Endothelial cell of umbilical vein (primary cell): Measurements from ENCODE around the gene NTMT1. TPM values are rescaled to one million over a fixed set of nuclear protein-coding genes. Genes with fewer than 3 reads are reported as not detected.

Source experiments
- BruUV-seq: library from RNA; stranded (reverse); fragments of 400-500 nt; replicated peaks from 2 replicates; lab custom pipeline; 2021; lab: Mats Ljungman, UMichigan
- CTCF ChIA-PET: fragments of 300-600, 350-600 bp; sonication (Branson Sonifier 250); formaldehyde crosslinking; loops from one replicate; lab custom pipeline; 2021; ENCODE audit warnings: antibody characterized with exemption, inconsistent platforms; lab: Charles Lee
- POLR2A ChIA-PET: fragments of 300-600, 350-600 bp; sonication (Branson Sonifier 250); formaldehyde crosslinking; loops from one replicate; lab custom pipeline; 2021; ENCODE audit warnings: antibody characterized with exemption, inconsistent platforms; lab: Charles Lee
- DNase-seq: peaks from one replicate; pipeline ENCODE4 v3.0.0-alpha.2; 2011; ENCODE audit warnings: low read depth, low spot score
- FAIRE-seq: peaks from 2 replicates; lab custom pipeline; 2011; peaks lifted over from hg19 to GRCh38; lab: Jason Lieb, UNC
- H2AFZ ChIP-seq: 2 replicates; pipeline ENCODE4 v1.6.0; 2012; ENCODE audit warnings: low read depth, low read length, control low read depth, inconsistent platforms
- H3K27ac ChIP-seq: 2 replicates; pipeline ENCODE4 v1.5.1; 2011; ENCODE audit warnings: low read depth, mild to moderate bottlenecking, control low read depth, low read length, moderate library complexity; ENCODE audit not compliant: insufficient read depth
- H3K27me3 ChIP-seq, 2 experiments: 2 replicates each; pipeline versions ENCODE4 v1.6.0 to v1.6.1; 2011; ENCODE audit warnings: low read length in 2 of 2, mixed read lengths in 1 of 2; ENCODE audit not compliant: control insufficient read depth in 2 of 2, insufficient read depth in 2 of 2
- H3K36me3 ChIP-seq, 2 experiments: 2 replicates in 1 of 2; 3 replicates in 1 of 2; pipeline ENCODE4 v1.5.1; 2011; ENCODE audit warnings: low read length in 2 of 2, mild to moderate bottlenecking in 1 of 2, moderate library complexity in 1 of 2; ENCODE audit not compliant: control insufficient read depth in 2 of 2, insufficient read depth in 2 of 2; ENCODE audit errors: extremely low read depth in 1 of 2
- H3K4me1 ChIP-seq: 3 replicates; pipeline ENCODE4 v1.5.1; 2011; ENCODE audit warnings: mild to moderate bottlenecking, low read length; ENCODE audit not compliant: control insufficient read depth, insufficient read depth; ENCODE audit errors: extremely low read depth
- H3K4me2 ChIP-seq: 2 replicates; pipeline ENCODE4 v1.6.1; 2011; ENCODE audit warnings: low read length, control low read depth, mixed read lengths; ENCODE audit not compliant: insufficient read depth
- H3K4me3 ChIP-seq, 3 experiments: fragments of 200-600 bp in 1 of 3; sonication (generic), shearing (Covaris generic) in 1 of 3; replicated peaks in 1 of 3; 2 replicates each; pipeline ENCODE4 v1.5.1; 2011 to 2016; ENCODE audit warnings: control low read depth in 3 of 3, low read length in 3 of 3, mild to moderate bottlenecking in 2 of 3, inconsistent platforms in 1 of 3, low read depth in 1 of 3, moderate library complexity in 1 of 3; ENCODE audit not compliant: insufficient read depth in 1 of 3
- H3K79me2 ChIP-seq: 2 replicates; pipeline ENCODE4 v1.6.0; 2012; ENCODE audit warnings: low read length, inconsistent platforms; ENCODE audit not compliant: control insufficient read depth, insufficient read depth
- H3K9ac ChIP-seq: replicated peaks from 2 replicates; pipeline ENCODE3; 2011; ENCODE audit warnings: low read length, control low read depth; ENCODE audit not compliant: insufficient read depth; ENCODE audit errors: extremely low read depth
- H3K9me1 ChIP-seq: replicated peaks from 3 replicates; pipeline ENCODE4 v1.6.0; 2011; ENCODE audit warnings: mild to moderate bottlenecking, low read length; ENCODE audit not compliant: control insufficient read depth, insufficient read depth; ENCODE audit errors: extremely low read depth
- H3K9me3 ChIP-seq: replicated peaks from 2 replicates; pipeline ENCODE4 v1.5.1; 2012; ENCODE audit warnings: low read length, inconsistent platforms; ENCODE audit not compliant: control insufficient read depth, insufficient read depth
- H4K20me1 ChIP-seq: replicated peaks from 2 replicates; pipeline ENCODE3; 2011; ENCODE audit warnings: mild to moderate bottlenecking, low read length; ENCODE audit not compliant: control insufficient read depth, insufficient read depth; ENCODE audit errors: extremely low read depth
- CTCF ChIP-seq, 2 donors: IDR thresholded peaks; 1 replicate in 1 of 2; 2 replicates in 1 of 2; pipeline ENCODE4 v1.5.1; 2011; ENCODE audit warnings: low read length in 2 of 2, mild to moderate bottlenecking in 2 of 2, moderate library complexity in 2 of 2, control low read depth in 1 of 2, inconsistent platforms in 1 of 2, low read depth in 1 of 2; ENCODE audit not compliant: insufficient read depth in 1 of 2; ENCODE audit errors: extremely low read depth in 1 of 2
- EZH2 ChIP-seq: IDR thresholded peaks from 2 replicates; pipeline ENCODE4 v1.6.1; 2012; ENCODE audit warnings: borderline replicate concordance, low read depth, mild to moderate bottlenecking, moderate library complexity, low read length, inconsistent platforms; ENCODE audit not compliant: severe bottlenecking
- FOS ChIP-seq: IDR thresholded peaks from 2 replicates; pipeline ENCODE4 v1.6.1; 2011; ENCODE audit warnings: mild to moderate bottlenecking, low read length, moderate library complexity, borderline replicate concordance; ENCODE audit not compliant: insufficient read depth
- GATA2 ChIP-seq: IDR thresholded peaks from 2 replicates; pipeline ENCODE4 v1.7.0; 2011; ENCODE audit warnings: low read depth, mild to moderate bottlenecking, moderate library complexity, mixed read lengths, low read length; ENCODE audit not compliant: insufficient read length, insufficient read depth
- JUN ChIP-seq: IDR thresholded peaks from 2 replicates; pipeline ENCODE4 v1.6.1; 2011; ENCODE audit warnings: borderline replicate concordance, low read depth; ENCODE audit not compliant: insufficient read length, insufficient read depth
- MAX ChIP-seq: IDR thresholded peaks from 2 replicates; pipeline ENCODE4 v1.6.1; 2011; ENCODE audit not compliant: insufficient read depth, insufficient read length
- MYC ChIP-seq: IDR thresholded peaks from one replicate; pipeline ENCODE4 v1.6.1; 2011; ENCODE audit warnings: mild to moderate bottlenecking, low read depth, low read length
- POLR2A ChIP-seq: IDR thresholded peaks from 2 replicates; pipeline ENCODE4 v1.6.1; 2012; ENCODE audit warnings: low read depth, mild to moderate bottlenecking, control low read depth, low read length
- POLR2AphosphoS5 ChIP-seq: IDR thresholded peaks from 2 replicates; pipeline ENCODE4 v1.6.1; 2012; ENCODE audit warnings: low read depth, mild to moderate bottlenecking, control low read depth, low read length, moderate library complexity; ENCODE audit not compliant: insufficient read depth
- dilution Hi-C: fragments of 300-500 bp; cut with MboI; formaldehyde crosslinking; loops from one replicate; pipeline ENCODE4 v1.15.0; 2019; ENCODE audit warnings: low sequenced_read_pairs; ENCODE audit not compliant: extremely low pct_ligation_motif_present
- intact Hi-C: fragments of 100-400 bp; cut with micrococcal nuclease; formaldehyde crosslinking; loops from one replicate; pipeline ENCODE4 v1.10.0; 2022
- polyA plus RNA-seq, 4 experiments: library from polyadenylated mRNA; depleted of rRNA in 3 of 4; stranded (reverse) in 3 of 4; unstranded in 1 of 4; fragments of >200 nt; gene quantifications; 2 replicates each; pipeline versions ENCODE4 v1.2.1 to v1.2.3, GENCODE V29; 2011 to 2012; ENCODE audit warnings: missing spikeins in 1 of 4
- total RNA-seq: library from RNA; stranded (reverse); gene quantifications from 2 replicates; pipeline ENCODE4 v1.2.3, GENCODE V29; 2021

Gene NTMT1
- total and polyA plus RNA-seq, 2 donors (not counting 3 experiments of a cell fraction or from before 2014, with no cell fraction given) = 47.6 to 58.3 TPM

- H3K9me1 ChIP-seq = no peaks in the 10 kb centered on the region
- no peaks in the 10 kb centered on the region for H3K36me3 ChIP-seq
- dilution Hi-C loops = no loop called here
- no peak overlapping the region for H2AFZ ChIP-seq
- FAIRE-seq (no peak), DNase-seq (no peak)
- H3K27me3 ChIP-seq = no peaks in the 10 kb centered on the region
- no peak overlapping the region for H3K9ac ChIP-seq
- ChIA-PET POLR2A (interaction anchor here (0.6 kb wide), 1 partner anchor 452 kb away, joined by 6 read pairs; no protein-coding TSS in a partner anchor), CTCF (interaction anchor here (0.8 to 1.1 kb wide), 2 partner anchors 13 to 464 kb away, joined by 3 to 4 read pairs; no protein-coding TSS in a partner anchor)
- no peak overlapping the region for H3K4me3 ChIP-seq
- no peak for TF ChIP-seq JUN
- TF ChIP-seq MAX = no peak
- TF ChIP-seq CTCF (IDR thresholded peaks at IDR 0.05; ENCODE audit: extremely low read depth in 1 of 2, insufficient read depth in 1 of 2, low read depth in 1 of 2, low read length in 2 of 2) = no peak
- TF ChIP-seq MYC = no peak
- TF ChIP-seq GATA2 = no peak
- TF ChIP-seq POLR2A = no peak
- no peak for TF ChIP-seq POLR2AphosphoS5
- TF ChIP-seq EZH2 = no peak
- no peak for TF ChIP-seq FOS
- BruUV-seq = no TSS peak
- no peaks in the 10 kb centered on the region for H3K79me2 ChIP-seq
- no peak overlapping the region for H3K4me2 ChIP-seq
- no peaks in the 10 kb centered on the region for H3K9me3 ChIP-seq
- intact Hi-C loops = loop anchor here (5.0 kb wide), 1 partner anchor 43 kb away; no protein-coding TSS in a partner anchor
- peaks cover 10% of the 10 kb centered on the region for H3K4me1 ChIP-seq
- no peaks in the 10 kb centered on the region for H4K20me1 ChIP-seq
- no peak overlapping the region for H3K27ac ChIP-seq
Measured at GRCh38 chr9:129595311-129595741, 30.6 kb upstream of the NTMT1 start.
